Measurements from ENCODE around the gene PUS7L. TPM values are rescaled to one million over a fixed set of nuclear protein-coding genes. Genes with fewer than 3 reads are reported as not detected.

PUS7L gene
- polyA plus RNA-seq, 1 of the 3 experiments (the other 2 are of a cell fraction): 1.8 TPM

DNA sequence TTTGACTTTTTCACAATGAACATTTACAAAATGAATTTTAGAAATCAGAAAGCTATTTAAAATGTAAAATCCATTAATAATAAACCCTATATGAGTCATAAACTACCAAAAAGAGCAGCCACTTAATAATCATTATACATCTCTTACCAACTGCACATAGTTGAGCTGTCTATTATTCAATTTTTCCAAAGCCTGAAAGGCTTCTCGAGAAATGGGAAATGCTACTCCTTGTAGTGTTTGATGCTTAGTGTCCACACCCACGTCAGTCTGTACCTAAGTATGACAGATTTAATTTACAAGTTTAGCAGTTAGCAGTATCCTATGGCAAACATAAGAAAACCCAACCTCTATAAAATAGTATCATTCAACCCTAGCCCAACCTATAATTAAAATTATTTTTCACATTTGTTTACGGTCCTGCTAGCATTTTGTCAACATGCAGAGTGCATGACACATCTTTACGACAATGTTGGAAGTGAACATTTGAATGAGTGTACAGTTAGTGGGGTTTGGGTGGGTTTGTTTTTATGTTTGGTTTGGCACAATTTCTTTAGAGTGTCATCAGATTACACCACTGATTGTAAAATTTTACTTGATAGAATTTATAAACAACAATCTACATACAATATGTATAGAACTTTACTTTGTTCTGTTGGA lies 39.1 kb upstream of the PUS7L start:
- POLR2A ChIA-PET: no interaction called here
- WGBS (ENCODE audit: low lambda C conversion rate): 86% methylated on average over 4 of the region's 4 CpGs

DNA sequence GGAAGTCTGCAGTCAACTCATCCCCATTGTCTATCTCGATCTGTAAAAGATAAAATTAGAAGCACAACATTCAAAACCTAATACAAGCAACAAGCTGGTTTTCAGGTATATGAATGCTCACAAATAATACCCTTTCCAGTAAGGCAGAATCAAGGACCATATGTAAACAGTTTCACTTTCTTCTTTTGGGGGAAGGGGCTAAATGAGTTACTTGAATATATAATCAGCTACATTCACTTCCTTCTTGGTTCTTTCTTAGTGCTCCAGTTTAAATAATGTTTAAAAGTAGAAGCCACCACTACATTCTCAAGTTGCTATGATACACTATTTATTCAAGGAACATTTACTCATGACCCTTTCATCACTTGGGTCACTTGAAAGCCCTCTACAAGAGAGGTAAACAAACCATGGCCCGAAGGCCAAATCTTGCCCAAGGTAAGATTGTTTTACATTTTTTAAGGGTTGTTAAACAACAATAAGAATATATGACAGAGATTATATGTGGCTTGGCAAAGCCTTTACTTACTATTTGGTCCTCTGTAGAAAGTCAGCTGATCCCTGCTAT lies 37.2 kb upstream of the PUS7L start:
- no peaks in the 10 kb centered on the region for H3K9me3 ChIP-seq
- DNase-seq: no peak
- CTCF ChIA-PET: interaction anchor here (5.0 kb wide), 1 partner anchor 87 kb away, joined by 15 read pairs; no protein-coding TSS in a partner anchor
- H3K9me2 ChIP-seq: no peaks in the 10 kb centered on the region
- 86% methylated on average over 2 of the region's 2 CpGs for WGBS (ENCODE audit: low lambda C conversion rate)
- H3K36me3 ChIP-seq (replicated peaks in 1 of 2; ENCODE audit: control insufficient read depth in 1 of 2, insufficient read depth in 2 of 2, low read length in 1 of 2): peaks cover 60 to 66% of the 10 kb centered on the region in 2 experiments
- H3K79me2 ChIP-seq (ENCODE audit: insufficient read depth): peaks cover 9% of the 10 kb centered on the region; the same call in 1 of the 2 replicates
- no peak overlapping the region for H3K4me3 ChIP-seq (ENCODE audit: low read depth in 2 of 2, low read length in 1 of 2)
- no peak for TF ChIP-seq IRF3 (IDR thresholded peaks at IDR 0.05; ENCODE audit: low read depth, low read length)
- TF ChIP-seq SIN3A (IDR thresholded peaks at IDR 0.05; ENCODE audit: borderline replicate concordance, low read depth, low read length): no peak
- TF ChIP-seq, protein P1, sequence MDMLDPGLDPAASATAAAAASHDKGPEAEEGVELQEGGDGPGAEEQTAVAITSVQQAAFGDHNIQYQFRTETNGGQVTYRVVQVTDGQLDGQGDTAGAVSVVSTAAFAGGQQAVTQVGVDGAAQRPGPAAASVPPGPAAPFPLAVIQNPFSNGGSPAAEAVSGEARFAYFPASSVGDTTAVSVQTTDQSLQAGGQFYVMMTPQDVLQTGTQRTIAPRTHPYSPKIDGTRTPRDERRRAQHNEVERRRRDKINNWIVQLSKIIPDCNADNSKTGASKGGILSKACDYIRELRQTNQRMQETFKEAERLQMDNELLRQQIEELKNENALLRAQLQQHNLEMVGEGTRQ (IDR thresholded peaks at IDR 0.05; ENCODE audit: borderline replicate concordance, low read depth, low read length): no peak
- TF ChIP-seq GABPA (IDR thresholded peaks at IDR 0.05; ENCODE audit: low read depth): no peak
- TF ChIP-seq, protein P2, sequence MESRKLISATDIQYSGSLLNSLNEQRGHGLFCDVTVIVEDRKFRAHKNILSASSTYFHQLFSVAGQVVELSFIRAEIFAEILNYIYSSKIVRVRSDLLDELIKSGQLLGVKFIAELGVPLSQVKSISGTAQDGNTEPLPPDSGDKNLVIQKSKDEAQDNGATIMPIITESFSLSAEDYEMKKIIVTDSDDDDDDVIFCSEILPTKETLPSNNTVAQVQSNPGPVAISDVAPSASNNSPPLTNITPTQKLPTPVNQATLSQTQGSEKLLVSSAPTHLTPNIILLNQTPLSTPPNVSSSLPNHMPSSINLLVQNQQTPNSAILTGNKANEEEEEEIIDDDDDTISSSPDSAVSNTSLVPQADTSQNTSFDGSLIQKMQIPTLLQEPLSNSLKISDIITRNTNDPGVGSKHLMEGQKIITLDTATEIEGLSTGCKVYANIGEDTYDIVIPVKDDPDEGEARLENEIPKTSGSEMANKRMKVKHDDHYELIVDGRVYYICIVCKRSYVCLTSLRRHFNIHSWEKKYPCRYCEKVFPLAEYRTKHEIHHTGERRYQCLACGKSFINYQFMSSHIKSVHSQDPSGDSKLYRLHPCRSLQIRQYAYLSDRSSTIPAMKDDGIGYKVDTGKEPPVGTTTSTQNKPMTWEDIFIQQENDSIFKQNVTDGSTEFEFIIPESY (IDR thresholded peaks at IDR 0.05; ENCODE audit: borderline replicate concordance, low read depth): no peak
- no peak for TF ChIP-seq FOSL2 (IDR thresholded peaks at IDR 0.05; ENCODE audit: borderline replicate concordance, low read depth)
- no peak for TF ChIP-seq RAD21 (IDR thresholded peaks at IDR 0.05; ENCODE audit: low read length)
- no peak for TF ChIP-seq NRF1 (IDR thresholded peaks at IDR 0.05; ENCODE audit: low read depth, low read length)
- no peak for TF ChIP-seq RFX5 (IDR thresholded peaks at IDR 0.05; ENCODE audit: low read length)
- TF ChIP-seq FOXM1 (IDR thresholded peaks at IDR 0.05; ENCODE audit: low read depth): no peak
- TF ChIP-seq GATA2 (CRISPR knock-in tag; IDR thresholded peaks at IDR 0.05): no peak
- TF ChIP-seq EP300 (IDR thresholded peaks at IDR 0.05; ENCODE audit: borderline replicate concordance in 1 of 2, low read depth in 1 of 2, low read length in 1 of 2): no peak
- no peak for TF ChIP-seq YY1 (IDR thresholded peaks at IDR 0.05; ENCODE audit: low read depth)
- H2AFZ ChIP-seq (ENCODE audit: low read depth): no peak overlapping the region
- H3K9ac ChIP-seq: no peak overlapping the region
- H3K27me3 ChIP-seq (ENCODE audit: insufficient read depth): no peaks in the 10 kb centered on the region
- H3F3A ChIP-seq (replicated peaks; ENCODE audit: insufficient read depth): peaks cover 13% of the 10 kb centered on the region
- H4K20me1 ChIP-seq (ENCODE audit: insufficient read depth): no peaks in the 10 kb centered on the region
- H3K4me1 ChIP-seq (ENCODE audit: control insufficient read depth in 1 of 2, insufficient read depth in 2 of 2, low read depth in 1 of 2, low read length in 1 of 2): no peaks in the 10 kb centered on the region
- POLR2A ChIA-PET: no interaction called here
- peak overlapping the region in 1 of 2 experiments; percentile 21; a peak in 1 of 4 replicates for H3K27ac ChIP-seq (ENCODE audit: low read depth in 2 of 2, low read length in 1 of 2)
- no peak overlapping the region for H3K4me2 ChIP-seq

More for the DNA sequence above, 39.1 kb upstream of the PUS7L start:
- no peaks in the 10 kb centered on the region; a peak in 1 of 4 replicates for H3K4me1 ChIP-seq (ENCODE audit: control insufficient read depth in 1 of 2, insufficient read depth in 2 of 2, low read depth in 1 of 2, low read length in 1 of 2)
- TF ChIP-seq CTCF (IDR thresholded peaks at IDR 0.05) (no peak), MEF2A (IDR thresholded peaks at IDR 0.05; ENCODE audit: borderline replicate concordance, low read depth) (no peak)
- TF ChIP-seq, protein P3, sequence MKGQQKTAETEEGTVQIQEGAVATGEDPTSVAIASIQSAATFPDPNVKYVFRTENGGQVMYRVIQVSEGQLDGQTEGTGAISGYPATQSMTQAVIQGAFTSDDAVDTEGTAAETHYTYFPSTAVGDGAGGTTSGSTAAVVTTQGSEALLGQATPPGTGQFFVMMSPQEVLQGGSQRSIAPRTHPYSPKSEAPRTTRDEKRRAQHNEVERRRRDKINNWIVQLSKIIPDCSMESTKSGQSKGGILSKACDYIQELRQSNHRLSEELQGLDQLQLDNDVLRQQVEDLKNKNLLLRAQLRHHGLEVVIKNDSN (IDR thresholded peaks at IDR 0.05; ENCODE audit: borderline replicate concordance, low read depth): no peak
- H3K27ac ChIP-seq (ENCODE audit: low read depth in 2 of 2, low read length in 1 of 2): no peak overlapping the region
- DNase-seq: no peak
- H3K9me2 ChIP-seq: no peaks in the 10 kb centered on the region
- no peak overlapping the region for H3K4me2 ChIP-seq
- no peaks in the 10 kb centered on the region for H3K27me3 ChIP-seq (ENCODE audit: insufficient read depth)
- no peak overlapping the region for H2AFZ ChIP-seq (ENCODE audit: low read depth)
- no peak overlapping the region for H3K4me3 ChIP-seq (ENCODE audit: low read depth in 2 of 2, low read length in 1 of 2)
- peaks cover 22% of the 10 kb centered on the region; the same call in 1 of the 2 replicates for H3K79me2 ChIP-seq (ENCODE audit: insufficient read depth)
- H3K9me3 ChIP-seq: no peaks in the 10 kb centered on the region
- peaks cover 74 to 84% of the 10 kb centered on the region in 2 experiments for H3K36me3 ChIP-seq (replicated peaks in 1 of 2; ENCODE audit: control insufficient read depth in 1 of 2, insufficient read depth in 2 of 2, low read length in 1 of 2)
- peaks cover 13% of the 10 kb centered on the region for H3F3A ChIP-seq (replicated peaks; ENCODE audit: insufficient read depth)
- H3K9ac ChIP-seq: no peak overlapping the region
- H4K20me1 ChIP-seq (ENCODE audit: insufficient read depth): no peaks in the 10 kb centered on the region
- CTCF ChIA-PET: interaction anchor here (0.6 to 5.0 kb wide), 2 partner anchors 21 to 85 kb away, joined by 3 to 15 read pairs; no protein-coding TSS in a partner anchor
